Skeletal muscle satellite cell (primary cell): ENCODE data around the gene SIPA1L3.
A peak's percentile ranks its signal among the peaks of the same experiment; 100 is the strongest.

Source experiments
- H3K27me3 ChIP-seq: 2 replicates; pipeline ENCODE4 v1.7.0; 2013; ENCODE audit warnings: low read length; ENCODE audit not compliant: control insufficient read depth, insufficient read depth
- H3K36me3 ChIP-seq: 2 replicates; pipeline ENCODE4 v1.7.0; 2013; ENCODE audit warnings: mild to moderate bottlenecking, control low read depth, low read length; ENCODE audit not compliant: insufficient read depth
- H3K4me1 ChIP-seq: 2 replicates; pipeline ENCODE4 v1.7.0; 2013; ENCODE audit warnings: low read length; ENCODE audit not compliant: control insufficient read depth, insufficient read depth
- H3K4me2 ChIP-seq: 2 replicates; pipeline ENCODE4 v1.7.0; 2013; ENCODE audit warnings: mild to moderate bottlenecking, low read length
- H3K4me3 ChIP-seq: 2 replicates; pipeline ENCODE4 v1.7.0; 2013; ENCODE audit warnings: low read length
- H3K9ac ChIP-seq: 2 replicates; pipeline ENCODE4 v1.7.0; 2013; ENCODE audit warnings: mild to moderate bottlenecking, low read depth, low read length, moderate library complexity
- H3K9me3 ChIP-seq: replicated peaks from 2 replicates; pipeline ENCODE4 v1.7.0; 2013; ENCODE audit warnings: mild to moderate bottlenecking, control low read depth, low read length

The SIPA1L3 gene

DNA sequence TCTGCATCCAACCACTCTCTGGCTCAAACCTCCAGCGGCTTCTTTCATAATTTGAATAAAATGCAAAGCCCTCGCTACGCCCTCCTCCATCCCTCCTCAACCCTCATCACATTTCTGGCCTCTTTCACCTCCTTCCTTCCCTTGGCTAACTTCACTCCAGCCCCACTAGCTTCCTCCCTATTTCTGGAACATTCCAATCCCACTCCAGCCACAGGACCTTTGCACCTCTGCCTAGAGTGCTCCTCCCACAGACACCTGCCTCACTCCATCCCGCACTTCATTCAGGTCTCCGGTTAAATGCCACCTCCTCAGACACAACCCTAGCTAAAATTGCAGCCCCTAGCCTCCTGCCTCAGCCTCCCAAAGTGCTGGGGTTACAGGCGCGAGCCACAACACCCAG is 324.9 kb downstream of the SIPA1L3 start:
- H3K27me3 ChIP-seq, result no peaks in the 10 kb centered on the region
- no peak overlapping the region for H3K9ac ChIP-seq
- no peaks in the 10 kb centered on the region for H3K36me3 ChIP-seq
- no peaks in the 10 kb centered on the region for H3K9me3 ChIP-seq
- no peak overlapping the region for H3K4me2 ChIP-seq
- H3K4me1 ChIP-seq, result peaks cover 9% of the 10 kb centered on the region
- H3K4me3 ChIP-seq, result no peak overlapping the region

DNA sequence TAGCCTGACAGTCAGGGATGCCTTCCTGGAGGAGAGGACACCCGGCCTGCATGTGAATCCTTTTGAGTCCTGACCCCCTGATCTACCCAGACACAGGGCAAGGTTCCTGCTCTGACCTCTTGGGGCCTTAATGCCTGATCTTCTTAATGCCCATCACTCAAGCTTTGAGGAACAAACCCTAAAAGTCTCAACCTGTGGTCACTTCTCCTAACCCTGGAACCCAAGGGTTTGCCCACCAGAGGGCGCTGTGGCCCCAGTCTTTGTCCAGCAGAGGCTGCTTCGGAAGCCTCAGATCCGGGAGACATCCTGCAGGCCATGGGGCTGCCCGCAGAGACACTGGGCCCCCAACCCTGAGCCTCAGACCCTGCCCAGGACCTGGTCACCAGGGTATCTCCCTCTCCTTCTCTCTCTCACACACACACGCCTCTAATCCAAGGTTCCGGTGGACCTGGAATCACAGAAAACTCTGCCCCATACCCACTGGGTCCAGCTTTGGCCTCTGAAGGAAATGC is 326.8 kb downstream of the SIPA1L3 start:
- Histone ChIP-seq H3K36me3 (no peaks in the 10 kb centered on the region), H3K9ac (no peak overlapping the region), H3K9me3 (no peaks in the 10 kb centered on the region), H3K27me3 (no peaks in the 10 kb centered on the region), H3K4me3 (no peak overlapping the region), H3K4me1 (peaks cover 3% of the 10 kb centered on the region), H3K4me2 (no peak overlapping the region)

DNA sequence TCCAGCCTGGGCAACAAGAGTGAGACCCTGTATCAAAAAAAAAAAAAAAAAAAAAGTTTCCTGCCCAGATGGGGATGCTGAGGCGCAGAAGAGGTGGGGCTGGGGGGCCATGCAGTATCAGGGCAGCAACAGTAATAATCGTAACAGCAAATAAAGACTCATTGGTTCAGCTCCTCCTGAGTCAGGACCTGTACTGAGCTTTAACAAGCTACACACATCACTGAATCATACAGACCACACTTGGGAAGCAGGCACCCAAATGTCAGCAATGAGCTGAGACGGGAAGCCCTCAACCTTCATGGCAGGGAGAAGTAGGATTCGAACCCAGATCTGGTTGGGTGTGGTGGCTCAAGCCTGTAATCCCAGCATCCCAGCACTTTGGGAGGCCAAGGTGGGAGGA is 327.6 kb downstream of the SIPA1L3 start:
- H3K9me3 ChIP-seq, result no peaks in the 10 kb centered on the region
- no peak overlapping the region for H3K9ac ChIP-seq
- H3K4me3 ChIP-seq, result no peak overlapping the region
- H3K4me2 ChIP-seq, result no peak overlapping the region
- no peaks in the 10 kb centered on the region for H3K4me1 ChIP-seq
- no peaks in the 10 kb centered on the region for H3K27me3 ChIP-seq
- no peaks in the 10 kb centered on the region for H3K36me3 ChIP-seq

DNA sequence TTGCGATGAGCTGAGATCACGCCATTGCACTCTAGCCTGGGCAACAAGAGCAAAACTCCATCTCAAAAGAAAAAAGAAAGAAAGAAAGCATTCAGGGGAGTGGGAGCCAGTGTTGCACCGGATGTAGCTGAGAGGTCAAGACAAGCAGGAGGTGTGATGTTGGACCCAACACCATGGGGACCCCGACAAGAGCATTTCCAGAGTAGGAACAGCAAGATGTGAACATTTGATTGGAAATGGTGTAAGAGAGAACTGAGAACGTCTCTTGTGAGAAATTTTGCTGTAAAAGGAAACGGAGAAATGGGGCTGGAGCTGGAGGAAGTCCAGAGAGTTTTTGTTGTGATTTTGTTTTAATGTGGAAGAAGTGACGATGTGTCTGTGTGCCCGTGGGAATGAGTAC is 332.8 kb downstream of the SIPA1L3 start:
- no peaks in the 10 kb centered on the region for H3K9me3 ChIP-seq
- no peak overlapping the region for H3K4me3 ChIP-seq
- no peak overlapping the region for H3K4me2 ChIP-seq
- H3K4me1 ChIP-seq, result no peaks in the 10 kb centered on the region
- H3K27me3 ChIP-seq, result no peaks in the 10 kb centered on the region
- H3K9ac ChIP-seq, result no peak overlapping the region
- H3K36me3 ChIP-seq, result no peaks in the 10 kb centered on the region

DNA sequence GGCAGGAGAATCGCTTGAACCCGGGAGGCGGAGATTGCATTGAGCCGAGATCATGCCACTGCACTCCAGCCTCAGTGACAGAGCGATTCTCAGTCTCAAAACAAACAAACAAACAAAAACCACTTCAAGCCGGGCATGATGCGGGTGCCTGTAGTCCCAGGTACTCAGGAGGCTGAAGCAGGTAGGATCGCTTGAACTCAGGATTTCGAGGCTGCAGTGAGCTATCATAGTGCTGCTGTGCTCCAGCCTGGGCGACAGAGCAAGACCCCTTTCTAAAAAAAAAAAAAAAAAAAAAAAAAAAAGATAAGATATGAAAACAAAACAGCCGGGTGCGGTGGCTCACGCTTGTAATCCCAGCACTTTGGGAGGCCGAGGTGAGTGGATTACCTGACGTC is 336.3 kb downstream of the SIPA1L3 start:
- peak overlapping the region; percentile 79 for H3K4me2 ChIP-seq
- peak overlapping the region; percentile 65 for H3K9ac ChIP-seq
- H3K4me1 ChIP-seq, result peaks cover 14% of the 10 kb centered on the region
- no peaks in the 10 kb centered on the region for H3K9me3 ChIP-seq
- no peaks in the 10 kb centered on the region for H3K36me3 ChIP-seq
- H3K27me3 ChIP-seq, result no peaks in the 10 kb centered on the region
- no peak overlapping the region for H3K4me3 ChIP-seq

DNA sequence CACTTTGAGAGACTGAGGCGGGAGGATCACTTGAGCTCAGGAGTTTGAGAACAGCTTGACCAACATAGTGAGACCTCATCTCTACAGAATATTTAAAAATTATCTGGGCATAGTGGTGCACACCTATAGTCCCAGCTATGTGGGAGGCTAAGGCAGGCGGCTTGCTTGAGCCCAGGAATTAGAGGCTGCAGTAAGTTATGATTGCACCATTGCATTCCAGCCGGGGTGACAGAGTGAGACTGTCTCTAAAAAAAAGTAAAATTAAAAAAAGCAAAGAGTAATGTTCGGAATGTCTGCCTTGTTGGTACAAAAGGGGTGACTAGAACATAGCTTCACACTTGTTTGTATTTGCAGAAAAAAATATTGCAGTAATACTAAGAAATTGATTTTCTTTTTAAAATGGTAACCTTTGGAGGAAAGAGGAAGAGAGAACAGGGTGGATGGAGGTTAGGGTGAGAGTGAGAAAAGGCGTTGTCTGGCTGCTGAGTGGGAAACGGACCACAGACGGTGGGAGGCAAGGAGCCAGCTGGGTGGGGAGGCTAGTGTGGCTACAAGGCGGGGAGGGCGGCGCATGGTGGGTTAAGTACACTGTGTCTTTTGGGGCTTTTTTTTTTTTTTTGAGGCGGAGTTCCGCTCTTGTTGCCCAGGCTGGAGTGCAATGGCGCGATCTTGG is 339.0 kb downstream of the SIPA1L3 start:
- Histone ChIP-seq H3K27me3 (no peaks in the 10 kb centered on the region), H3K36me3 (no peaks in the 10 kb centered on the region), H3K4me2 (peak overlapping the region; percentile 68), H3K4me3 (peak overlapping the region; percentile 54), H3K9ac (peak overlapping the region; percentile 53), H3K9me3 (no peaks in the 10 kb centered on the region), H3K4me1 (peaks cover 15% of the 10 kb centered on the region)

DNA sequence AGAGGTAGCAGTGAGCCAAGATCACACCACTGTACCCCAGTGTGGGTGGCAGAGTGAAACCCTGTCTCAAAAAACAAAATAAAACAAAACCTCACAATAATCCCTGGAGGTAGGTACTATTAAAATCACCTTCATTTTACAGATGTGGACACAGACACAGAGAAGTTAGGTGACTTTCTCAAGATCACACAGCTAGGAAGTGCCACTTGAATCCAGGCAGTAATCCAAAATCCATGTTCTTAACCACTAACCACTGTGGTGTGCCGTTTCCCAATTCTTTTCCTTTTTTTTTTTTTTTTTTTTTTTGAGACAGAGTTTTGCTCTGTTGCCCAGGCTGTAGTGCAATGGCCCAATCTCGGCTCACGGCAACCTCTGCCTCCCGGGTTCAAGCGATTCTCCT is 340.1 kb downstream of the SIPA1L3 start:
- no peak overlapping the region for H3K9ac ChIP-seq
- H3K4me3 ChIP-seq, result no peak overlapping the region
- no peak overlapping the region for H3K4me2 ChIP-seq
- peaks cover 25% of the 10 kb centered on the region for H3K4me1 ChIP-seq
- H3K9me3 ChIP-seq, result no peaks in the 10 kb centered on the region
- no peaks in the 10 kb centered on the region for H3K27me3 ChIP-seq
- no peaks in the 10 kb centered on the region for H3K36me3 ChIP-seq

DNA sequence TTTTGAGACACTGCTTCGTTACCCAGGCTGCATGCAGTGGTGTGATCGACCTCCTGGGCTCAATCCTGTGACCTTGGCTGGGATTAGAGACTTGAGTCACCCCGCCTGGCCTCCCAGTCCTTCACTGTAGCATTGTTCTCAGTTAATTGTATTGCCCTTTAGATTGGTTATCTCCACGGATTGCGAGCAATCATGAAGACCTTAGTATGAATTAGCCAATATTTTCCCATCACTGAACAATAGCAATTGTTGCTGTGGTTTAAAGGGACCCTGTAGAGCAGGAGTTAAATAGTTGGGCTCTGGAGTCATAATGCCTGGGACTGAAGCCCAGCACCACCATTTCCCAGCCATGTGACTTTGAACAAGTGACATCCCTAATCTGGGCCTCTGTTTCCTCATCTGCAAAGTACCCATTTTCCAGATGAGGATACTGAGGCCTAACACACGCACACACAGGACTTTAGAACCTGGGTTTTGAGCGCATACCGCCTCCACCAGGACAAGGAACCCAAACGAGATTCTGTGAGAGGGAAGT is 340.8 kb downstream of the SIPA1L3 start:
- no peaks in the 10 kb centered on the region for H3K27me3 ChIP-seq
- no peaks in the 10 kb centered on the region for H3K36me3 ChIP-seq
- no peaks in the 10 kb centered on the region for H3K9me3 ChIP-seq
- no peak overlapping the region for H3K9ac ChIP-seq
- no peak overlapping the region for H3K4me2 ChIP-seq
- peaks cover 27% of the 10 kb centered on the region for H3K4me1 ChIP-seq
- H3K4me3 ChIP-seq, result no peak overlapping the region

DNA sequence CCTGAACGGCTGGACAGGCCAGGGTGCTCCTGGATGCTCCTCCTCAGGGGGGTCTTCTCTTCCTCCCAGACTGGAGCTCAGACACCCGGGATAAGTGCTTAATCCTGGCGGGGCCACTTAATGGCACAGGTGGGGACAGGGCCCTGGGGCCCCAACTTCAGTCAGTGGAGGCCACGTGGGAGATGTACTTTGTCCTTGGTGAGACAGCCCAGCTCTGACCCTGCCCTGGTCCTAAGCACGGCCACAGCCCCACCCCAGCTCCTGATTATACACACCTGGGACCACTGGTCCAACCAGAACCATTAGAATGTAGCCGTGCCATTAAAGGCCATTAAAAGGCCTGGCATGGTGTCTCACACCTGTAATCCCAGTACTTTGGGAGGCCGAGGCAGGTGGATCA is 341.4 kb downstream of the SIPA1L3 start:
- no peaks in the 10 kb centered on the region for H3K9me3 ChIP-seq
- no peak overlapping the region for H3K4me2 ChIP-seq
- H3K4me1 ChIP-seq, result peaks cover 33% of the 10 kb centered on the region
- no peak overlapping the region for H3K4me3 ChIP-seq
- no peak overlapping the region for H3K9ac ChIP-seq
- H3K27me3 ChIP-seq, result no peaks in the 10 kb centered on the region
- no peaks in the 10 kb centered on the region for H3K36me3 ChIP-seq

DNA sequence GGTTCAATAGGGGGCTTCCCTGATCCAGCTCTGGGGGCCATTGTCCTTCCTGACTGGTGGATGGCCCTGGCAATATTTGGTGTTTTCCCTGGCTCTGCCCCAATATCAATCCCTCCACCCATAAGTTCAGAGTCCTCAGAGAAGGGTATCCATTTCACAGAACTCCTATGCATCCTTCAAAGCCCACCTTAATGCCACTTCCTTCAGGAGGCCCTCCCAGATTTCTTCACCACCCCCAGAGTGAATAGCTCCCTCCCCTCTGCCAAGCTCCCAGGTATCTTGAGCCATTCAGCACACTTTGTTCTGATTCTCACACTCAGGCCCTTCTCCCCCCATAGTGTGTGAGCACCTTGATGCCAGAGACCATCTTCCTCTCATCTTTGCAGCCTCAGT is 343.4 kb downstream of the SIPA1L3 start:
- Histone ChIP-seq H3K27me3 (no peaks in the 10 kb centered on the region), H3K9me3 (no peaks in the 10 kb centered on the region), H3K4me1 (peaks cover 39% of the 10 kb centered on the region), H3K36me3 (no peaks in the 10 kb centered on the region), H3K4me2 (no peak overlapping the region), H3K9ac (no peak overlapping the region), H3K4me3 (no peak overlapping the region)

DNA sequence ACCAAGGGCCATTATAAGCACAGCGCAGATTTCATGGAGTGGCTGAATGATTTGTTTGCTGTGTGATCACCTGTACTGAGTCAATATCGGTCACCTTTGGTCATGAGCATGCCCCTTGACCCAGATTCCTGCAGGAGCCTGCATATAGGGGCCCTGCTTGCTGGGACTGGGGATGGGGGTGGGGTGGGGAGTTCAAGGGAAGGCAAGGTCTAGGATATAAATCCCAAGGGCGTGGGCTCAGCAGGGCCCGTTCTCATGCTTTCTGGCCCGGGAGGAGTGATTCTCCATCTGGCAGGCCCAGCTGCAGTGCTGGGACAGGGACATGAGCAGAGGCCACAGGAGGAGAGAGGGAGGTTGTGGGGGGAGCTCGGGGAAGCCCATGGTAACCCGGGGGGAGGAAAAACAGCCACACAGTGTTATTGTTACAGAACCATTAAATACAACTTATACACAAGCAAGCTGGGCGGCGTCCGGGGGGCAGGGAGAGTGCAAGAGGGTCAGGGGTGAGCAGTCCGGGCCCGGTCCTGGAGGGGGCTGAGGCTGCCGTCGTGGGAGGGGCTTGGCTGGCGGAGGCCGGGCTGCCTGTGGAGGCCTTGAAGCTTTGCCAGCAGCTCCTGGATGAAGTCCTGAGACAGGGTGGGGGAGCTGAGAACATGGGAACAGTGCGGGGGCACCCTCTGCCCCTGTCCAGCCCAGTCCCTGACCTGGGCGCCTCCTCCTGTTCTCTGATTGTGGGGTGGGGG is 344.0 kb downstream of the SIPA1L3 start:
- no peak overlapping the region for H3K4me3 ChIP-seq
- peak overlapping the region; percentile 41 for H3K9ac ChIP-seq
- no peaks in the 10 kb centered on the region for H3K36me3 ChIP-seq
- H3K4me1 ChIP-seq, result peaks cover 34% of the 10 kb centered on the region
- H3K27me3 ChIP-seq, result no peaks in the 10 kb centered on the region
- peak overlapping the region; percentile 15 for H3K4me2 ChIP-seq
- H3K9me3 ChIP-seq, result no peaks in the 10 kb centered on the region
